NCI-H774 (cell line): ENCODE data around the gene PHC2.

Experiments
- DNase-seq: peaks from one replicate; lab custom pipeline; 2025; lab: John Stamatoyannopoulos, UW

PHC2 gene, protein sequence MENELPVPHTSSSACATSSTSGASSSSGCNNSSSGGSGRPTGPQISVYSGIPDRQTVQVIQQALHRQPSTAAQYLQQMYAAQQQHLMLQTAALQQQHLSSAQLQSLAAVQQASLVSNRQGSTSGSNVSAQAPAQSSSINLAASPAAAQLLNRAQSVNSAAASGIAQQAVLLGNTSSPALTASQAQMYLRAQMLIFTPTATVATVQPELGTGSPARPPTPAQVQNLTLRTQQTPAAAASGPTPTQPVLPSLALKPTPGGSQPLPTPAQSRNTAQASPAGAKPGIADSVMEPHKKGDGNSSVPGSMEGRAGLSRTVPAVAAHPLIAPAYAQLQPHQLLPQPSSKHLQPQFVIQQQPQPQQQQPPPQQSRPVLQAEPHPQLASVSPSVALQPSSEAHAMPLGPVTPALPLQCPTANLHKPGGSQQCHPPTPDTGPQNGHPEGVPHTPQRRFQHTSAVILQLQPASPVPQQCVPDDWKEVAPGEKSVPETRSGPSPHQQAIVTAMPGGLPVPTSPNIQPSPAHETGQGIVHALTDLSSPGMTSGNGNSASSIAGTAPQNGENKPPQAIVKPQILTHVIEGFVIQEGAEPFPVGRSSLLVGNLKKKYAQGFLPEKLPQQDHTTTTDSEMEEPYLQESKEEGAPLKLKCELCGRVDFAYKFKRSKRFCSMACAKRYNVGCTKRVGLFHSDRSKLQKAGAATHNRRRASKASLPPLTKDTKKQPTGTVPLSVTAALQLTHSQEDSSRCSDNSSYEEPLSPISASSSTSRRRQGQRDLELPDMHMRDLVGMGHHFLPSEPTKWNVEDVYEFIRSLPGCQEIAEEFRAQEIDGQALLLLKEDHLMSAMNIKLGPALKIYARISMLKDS

DNA sequence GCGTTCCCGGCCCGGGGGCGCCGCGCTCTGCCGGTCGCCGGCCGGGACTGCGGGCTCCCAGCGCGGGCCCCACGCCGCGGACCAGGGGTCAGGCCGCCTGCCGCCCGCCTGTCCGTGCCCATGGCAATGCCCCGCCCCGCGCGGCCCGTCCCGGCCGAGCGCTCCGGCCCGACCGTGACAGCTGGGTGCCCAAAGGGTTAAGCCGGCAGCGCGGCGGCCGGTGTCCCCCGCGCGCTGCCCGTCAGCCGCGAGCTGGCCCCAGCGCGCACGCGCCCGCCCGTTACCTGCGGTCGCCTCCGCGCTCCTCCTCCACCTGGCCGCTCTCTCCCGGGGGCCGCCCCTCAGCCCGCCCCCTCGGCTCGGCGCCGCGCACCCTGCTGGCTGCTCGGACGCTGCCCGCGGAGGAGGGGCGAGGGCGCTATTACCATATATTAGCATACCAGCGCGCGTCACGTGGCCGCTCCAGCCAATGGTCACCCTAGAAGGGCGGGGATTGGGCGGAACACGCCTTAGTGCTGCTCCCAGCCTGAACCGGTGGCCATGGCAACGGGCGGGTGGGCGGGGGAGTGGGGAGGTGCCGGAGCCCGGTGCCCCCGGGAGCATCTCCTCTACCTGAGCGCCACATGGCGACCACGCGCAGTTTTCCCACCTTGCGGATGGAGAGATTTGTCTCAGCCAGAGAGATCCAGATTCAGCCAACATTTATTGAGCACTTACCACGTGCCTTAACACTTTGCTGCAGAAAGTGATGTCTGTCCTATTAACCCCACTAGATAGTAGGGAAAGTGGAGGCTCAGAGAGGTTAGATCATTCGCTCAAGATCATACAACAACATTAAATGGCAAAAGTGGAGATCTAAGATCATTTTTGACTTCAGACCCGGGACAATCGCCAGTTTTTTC is at the start of gene PHC2:
Gene PHC2 (minus strand): TSS at position 404 of the 902 bp plus-strand sequence. CDS start 55,556 bp downstream, outside the sequence.
- DNase-seq, result peak; percentile 100

DNA sequence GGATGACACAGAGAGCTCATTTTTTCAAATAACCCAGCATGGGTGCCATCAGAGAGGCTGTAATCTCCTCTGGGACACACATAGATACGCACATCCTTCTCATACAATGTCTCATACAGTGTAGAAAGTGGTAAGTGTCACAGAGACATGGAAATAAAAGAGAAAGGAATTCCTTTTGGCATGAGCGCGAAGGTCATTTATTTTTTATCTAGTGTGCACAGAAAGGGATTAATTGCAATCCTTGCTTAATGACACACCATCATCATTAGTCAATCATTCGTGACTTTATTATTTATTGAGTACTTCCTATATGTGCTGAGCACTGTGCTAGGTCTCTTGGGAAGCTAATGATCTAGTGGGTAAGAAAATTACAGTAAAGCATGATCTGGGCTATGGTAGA is 46.6 kb upstream of the PHC2 start:
- DNase-seq, result no peak

DNA sequence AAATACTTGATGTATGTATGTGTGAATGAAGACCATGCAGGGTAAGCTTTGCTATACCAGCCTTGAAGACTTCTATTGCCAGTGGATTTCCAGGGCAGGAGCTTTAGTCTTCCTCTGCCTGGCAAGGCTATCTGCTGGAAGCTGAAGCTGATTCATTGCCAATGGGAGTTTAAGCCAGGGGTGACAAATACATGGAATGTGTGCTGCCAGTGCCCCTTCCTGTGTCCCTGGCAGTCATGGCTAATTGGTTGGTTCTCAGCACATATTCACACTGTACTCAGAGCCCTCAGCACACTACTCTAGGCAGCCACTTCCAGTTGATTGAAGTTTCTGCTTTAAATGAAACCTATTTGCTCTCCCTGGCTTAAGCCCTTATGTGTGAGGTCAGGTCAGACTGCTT is 43.0 kb upstream of the PHC2 start:
- DNase-seq, result no peak

DNA sequence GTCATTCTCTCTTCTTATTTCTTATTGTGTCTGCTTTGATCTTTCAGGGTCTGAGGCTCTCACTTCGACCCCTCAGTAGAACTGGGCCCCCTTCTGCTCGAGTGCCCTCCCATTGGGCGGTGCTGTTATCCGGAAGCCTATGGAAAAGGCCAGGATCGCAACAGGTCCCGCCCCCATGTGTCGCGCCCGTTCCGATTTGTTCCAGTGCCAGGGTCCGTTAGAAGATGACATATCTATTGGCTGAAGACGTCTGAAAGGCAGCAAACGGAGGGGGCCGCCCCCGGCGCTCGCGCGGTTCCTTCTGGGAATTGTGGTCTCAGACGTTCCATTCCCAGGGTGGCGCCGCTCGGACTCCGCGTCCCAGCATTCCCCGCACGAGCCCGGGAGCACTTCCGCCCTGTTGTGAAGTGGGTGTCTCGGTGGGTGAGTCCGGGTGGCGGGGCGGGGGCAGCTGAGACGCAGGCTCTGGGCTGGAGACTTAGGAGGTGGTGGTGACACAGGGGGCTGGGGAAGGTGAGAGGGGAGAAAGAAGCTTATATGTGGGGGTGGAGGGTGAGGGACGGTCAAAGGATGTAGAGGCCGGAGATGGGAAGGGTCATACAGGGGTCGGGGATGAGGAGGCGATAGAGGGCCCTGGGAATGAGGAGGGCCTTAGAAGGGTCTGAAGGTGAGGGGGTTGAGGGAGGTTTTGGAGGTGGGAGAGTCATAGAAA is 41.5 kb upstream of the PHC2 start, which contains the start of gene ZSCAN20:
Gene ZSCAN20 (plus strand): TSS at position 377 of the 712 bp plus-strand sequence. CDS start 6,644 bp downstream, outside the sequence.
- DNase-seq, result peak; percentile 100

DNA sequence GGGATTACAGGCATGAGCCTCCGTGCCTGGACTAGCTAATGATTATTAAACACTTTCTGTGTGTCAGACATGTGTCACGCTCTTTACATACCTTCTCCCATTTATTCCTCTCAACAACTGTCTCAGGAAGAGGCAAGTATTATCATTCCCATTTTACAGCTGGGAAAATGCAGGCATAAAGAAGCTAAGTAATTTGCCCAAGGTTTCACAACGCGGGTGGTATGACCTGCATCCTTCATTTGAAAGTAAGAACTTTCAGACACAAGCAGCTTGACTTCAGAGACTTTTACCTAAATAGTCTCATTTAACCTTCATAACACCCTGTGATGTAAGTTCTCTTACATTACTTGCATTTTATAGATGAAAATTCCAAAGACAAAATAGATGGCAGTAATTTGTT is 40.5 kb upstream of the PHC2 start:
- no peak for DNase-seq

DNA sequence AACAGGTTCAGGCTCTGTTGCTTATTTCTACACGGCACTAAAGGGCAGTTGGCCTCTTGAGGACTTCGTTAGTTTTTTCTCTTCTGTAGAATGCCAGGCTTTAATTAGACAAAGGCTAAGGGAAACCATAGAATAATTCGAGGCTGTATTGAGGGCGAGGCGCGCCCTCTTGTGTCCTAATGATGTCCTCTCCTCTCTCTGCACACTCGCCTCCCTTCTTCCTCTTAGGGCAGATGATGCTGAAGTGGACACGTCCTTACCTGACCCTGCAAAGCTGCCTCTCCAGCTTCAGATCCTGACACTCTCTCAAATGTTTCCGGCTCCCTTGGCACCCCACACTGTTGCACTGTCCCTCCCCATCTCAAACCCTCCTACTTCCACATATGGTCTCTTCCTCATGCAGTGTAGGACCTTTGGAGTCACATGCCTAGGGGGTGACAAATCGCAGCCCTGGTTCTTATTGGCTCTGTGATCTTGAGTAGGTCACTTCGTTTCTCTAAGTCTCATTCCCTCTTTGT is 39.7 kb upstream of the PHC2 start:
- DNase-seq, result peak; percentile 95

DNA sequence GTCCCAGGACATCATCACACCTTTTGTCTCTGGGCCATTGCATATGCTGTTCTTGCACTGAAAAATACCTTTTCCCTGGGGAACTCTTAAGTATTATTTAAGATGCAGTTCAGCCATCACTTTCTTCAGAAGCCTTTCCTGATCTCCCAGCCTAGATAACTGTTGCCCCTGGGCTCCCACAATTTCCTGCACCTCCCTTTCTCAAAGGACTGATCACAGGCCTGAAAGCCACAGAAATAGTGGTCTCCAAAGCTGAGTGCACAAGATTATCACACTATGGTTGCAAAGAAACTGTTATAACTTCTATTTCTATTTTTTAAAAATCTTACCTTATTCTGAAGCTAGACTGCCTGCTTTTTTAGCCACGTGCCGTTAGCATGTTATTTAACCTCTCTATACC is 38.8 kb upstream of the PHC2 start:
- DNase-seq, result no peak

DNA sequence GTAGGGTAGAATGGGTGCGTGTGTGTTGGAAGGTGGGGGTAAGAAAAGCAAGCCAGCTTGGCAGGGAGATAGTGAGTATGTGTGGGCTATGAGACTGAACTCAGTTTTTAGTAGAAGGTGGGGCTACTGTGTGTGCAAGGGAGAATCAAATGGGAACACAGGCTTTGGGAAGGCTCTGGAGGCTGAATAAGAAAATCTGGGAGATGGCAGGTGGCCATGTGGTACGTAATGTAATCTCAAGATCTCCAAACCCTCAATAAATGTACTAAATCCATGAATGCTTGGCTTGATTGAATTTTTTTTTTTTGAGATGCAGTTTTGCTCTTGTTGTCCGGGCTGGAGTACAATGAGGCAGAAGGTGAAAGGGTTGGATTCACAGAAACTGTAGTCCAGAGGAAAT is 38.1 kb upstream of the PHC2 start:
- DNase-seq, result no peak

DNA sequence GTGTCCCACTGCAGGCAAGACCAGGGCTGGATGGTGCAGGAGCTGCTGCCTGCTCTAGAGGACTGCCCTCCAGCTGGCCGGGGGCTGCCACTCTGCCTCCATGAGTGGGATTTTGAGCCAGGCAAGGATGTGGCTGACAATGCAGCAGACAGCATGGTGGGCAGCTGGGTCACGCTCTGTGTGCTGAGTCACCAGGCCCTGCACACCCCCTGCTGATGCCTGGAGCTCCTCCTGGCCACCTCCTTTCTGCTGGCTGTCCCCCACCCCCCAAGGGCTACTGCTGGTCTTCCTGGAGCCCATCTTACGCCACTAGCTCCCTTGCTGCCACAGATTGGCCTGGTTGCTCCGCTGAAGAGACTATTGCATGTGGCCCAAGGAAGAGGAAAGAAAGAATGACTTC is 37.6 kb upstream of the PHC2 start:
- no peak for DNase-seq

DNA sequence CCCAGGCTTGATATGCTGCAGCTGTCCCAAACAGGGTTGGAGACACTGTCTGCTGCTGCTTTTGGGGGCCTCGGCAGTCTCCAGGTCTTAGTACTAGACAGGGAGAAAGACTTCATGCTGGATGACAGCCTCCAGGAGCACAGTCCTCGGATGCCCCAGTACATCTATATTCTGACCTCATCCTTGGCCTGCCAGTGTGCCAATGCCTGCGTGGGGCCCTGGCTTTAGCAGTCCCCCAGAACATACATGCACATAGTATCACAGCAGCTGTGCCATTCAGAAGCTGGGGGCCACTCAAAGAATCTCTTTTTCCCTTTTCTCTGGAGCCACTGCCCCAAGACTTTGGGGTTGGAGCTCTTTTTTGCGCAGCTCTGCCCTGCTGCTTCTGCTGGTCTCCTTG is 37.1 kb upstream of the PHC2 start:
- DNase-seq, result no peak

DNA sequence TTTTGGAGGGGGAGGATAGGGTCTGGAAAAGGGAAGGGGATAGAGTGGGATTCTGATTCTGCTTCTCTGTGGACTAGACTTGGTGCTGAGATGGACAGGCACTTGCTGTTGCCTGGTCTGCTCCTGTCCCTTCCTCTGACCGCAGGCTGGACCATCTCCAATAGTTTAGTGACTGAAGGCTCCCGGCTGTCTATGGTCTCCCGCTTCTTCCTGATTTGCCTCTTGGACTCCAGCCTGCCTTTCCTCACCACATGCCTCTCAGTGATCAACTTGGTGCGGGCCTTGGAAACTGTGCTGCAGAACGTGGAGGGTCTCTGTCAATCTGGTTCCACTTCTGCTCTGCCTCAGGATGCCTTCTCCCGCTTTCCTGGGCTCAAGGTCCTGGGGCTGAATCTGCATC is 35.3 kb upstream of the PHC2 start:
- no peak for DNase-seq

DNA sequence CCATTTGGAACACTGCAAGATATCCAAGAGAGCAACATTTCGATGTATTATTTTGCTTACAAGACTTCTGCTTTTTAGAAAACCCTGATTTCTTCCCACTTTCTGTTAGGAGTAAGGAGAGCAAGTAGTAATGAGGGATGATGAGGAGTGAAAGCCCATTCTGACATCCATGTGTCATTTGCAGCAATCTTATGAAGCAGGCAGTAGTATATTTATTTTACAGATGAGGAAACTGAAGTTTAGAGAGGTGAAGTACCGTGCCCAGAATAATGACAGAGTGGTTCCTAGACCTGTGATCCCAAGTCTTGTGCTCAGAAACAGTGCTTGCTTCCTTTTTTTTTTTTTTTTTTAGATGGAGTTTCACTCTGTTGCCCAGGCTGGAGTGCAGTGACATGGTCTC is 34.4 kb upstream of the PHC2 start:
- no peak for DNase-seq

DNA sequence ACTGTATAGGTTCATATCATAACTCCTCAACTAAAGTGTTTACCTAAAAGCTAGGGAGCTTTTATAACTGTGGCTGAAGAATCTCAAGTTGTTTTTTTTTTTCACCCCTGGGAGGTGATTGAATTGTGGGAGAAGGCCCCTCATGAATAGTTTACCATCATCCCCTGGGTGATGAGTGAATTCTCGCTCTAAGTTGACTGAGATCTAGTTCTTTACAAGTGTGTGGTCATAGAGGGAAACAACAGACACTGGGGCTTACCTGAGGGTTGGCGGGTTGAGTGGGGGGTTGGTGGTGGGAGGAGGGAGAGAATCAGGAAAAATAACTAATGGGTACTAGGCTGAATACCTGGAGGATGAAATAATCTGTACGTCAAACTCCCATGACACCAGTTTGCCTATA is 33.7 kb upstream of the PHC2 start:
- no peak for DNase-seq

DNA sequence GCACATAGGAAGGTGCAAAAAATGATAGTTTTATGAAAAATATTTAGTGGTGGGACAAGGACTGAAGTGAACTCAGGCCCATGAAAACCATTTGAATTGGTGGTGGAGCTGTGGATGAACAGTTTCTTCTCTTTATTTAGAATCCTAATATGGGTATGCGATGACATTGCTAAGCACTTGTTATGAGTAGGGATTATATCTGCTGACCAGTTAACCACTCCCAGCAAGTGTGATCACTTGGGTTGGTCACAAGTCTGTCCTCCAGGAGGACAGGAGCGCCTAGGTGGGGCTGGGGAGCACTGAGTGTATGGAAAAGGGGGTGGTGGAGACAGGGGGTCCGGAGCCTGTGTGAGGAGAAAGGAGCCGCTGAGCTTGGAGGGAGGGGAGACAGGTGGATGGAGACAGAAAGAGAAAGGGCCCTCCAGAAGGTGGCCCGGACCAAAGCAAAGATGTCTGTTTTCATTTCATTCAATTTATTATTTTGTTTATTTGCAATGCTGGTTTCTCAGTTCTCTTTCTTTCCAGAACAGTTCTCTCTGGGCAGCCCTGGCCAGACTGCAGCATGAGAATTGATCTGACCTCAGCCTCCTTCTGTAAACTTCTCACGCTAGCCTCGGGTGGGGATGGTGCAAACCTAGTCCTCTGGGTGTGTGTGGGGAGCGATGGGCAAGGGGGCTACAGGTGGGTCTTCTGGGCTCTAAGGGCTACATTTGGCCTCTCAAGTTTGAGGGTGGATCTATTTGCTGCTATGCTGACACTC is 31.7 kb upstream of the PHC2 start:
- no peak for DNase-seq

DNA sequence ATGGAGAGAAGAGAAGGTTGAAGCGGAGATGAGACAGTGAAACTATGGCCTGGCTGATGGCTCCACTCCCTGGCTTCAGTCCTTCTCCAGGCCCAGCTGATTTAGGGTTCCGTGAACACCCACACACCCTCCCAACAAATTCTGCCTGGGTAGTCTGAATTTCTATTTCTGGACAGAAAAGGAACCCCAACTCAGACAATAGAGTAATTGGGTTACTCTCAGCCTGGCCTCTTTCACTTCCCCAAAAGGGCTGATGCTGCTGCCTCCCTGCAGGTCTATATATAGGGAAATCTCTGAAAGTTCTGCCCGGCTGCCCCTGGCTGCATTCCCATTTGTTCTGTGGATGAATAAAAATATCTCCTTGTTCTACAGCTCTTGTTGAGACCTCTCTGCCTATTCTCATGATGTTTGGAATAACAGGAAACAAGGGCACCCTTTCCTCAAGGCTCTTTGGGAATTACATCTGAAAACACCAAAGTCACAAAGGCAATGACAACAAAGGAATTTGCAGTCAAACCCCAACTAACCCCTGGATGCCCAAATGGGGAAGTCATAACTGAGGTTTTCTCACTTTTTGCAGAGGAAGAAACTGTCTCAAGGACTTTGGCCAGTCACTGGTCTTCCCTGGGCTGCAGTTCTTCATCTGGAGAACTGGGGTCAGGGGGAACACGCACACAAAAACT is 30.2 kb upstream of the PHC2 start:
- no peak for DNase-seq

DNA sequence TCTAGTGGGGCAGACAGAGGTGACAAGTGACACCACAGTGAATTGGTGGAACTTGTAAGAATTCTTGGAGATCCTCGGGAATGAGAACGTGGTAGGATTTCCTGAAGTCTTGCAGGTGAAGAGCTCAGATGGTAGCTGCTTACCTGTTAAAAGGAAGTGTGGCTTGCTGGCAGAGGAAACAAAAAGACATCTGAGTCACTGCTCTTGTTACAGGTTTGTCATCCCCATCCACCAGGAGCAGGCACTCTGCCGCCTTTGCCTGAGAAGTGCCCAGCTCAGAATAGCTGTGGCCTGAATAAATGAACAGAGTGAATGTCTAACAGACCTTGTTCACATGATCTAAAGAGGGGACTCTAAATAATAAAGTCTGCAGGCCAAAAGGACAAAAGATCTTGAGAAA is 29.2 kb upstream of the PHC2 start:
- DNase-seq, result no peak

DNA sequence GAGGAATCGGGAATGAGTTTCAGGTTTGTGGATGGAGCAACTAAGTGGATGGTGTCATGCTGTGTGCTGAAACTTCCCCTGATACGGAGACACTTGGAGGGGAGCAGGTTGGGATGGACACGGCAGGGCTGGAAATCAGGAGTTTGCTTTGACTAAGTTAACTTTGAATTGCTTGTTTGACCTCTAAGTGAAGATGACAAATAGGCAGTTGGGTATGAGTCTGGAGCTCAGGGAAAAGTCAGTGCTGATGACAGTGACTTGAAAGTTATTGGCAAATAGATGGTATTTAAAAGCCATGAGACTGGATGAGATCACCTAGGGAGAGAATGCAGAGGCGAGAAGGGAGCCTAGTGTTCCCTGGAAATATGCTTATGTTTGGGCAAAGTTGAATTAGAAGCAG is 28.8 kb upstream of the PHC2 start:
- no peak for DNase-seq

DNA sequence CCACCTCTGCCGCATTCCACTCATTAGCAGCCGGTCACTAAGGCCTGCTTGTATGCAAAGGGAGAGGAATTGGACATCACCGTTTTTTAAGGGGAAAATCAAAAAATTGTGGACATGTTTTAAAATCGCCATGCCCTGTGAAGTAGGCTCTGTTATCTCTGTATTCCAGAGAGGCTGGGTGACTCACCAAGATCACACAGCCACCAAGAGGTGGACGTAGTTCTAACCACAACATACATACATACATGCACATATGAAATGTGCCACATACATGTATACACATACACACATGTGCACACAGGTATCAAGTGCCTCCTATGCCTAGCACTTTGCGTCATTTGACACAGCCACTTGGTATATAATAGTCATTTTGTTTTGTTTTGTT is 25.6 kb upstream of the PHC2 start:
- no peak for DNase-seq

DNA sequence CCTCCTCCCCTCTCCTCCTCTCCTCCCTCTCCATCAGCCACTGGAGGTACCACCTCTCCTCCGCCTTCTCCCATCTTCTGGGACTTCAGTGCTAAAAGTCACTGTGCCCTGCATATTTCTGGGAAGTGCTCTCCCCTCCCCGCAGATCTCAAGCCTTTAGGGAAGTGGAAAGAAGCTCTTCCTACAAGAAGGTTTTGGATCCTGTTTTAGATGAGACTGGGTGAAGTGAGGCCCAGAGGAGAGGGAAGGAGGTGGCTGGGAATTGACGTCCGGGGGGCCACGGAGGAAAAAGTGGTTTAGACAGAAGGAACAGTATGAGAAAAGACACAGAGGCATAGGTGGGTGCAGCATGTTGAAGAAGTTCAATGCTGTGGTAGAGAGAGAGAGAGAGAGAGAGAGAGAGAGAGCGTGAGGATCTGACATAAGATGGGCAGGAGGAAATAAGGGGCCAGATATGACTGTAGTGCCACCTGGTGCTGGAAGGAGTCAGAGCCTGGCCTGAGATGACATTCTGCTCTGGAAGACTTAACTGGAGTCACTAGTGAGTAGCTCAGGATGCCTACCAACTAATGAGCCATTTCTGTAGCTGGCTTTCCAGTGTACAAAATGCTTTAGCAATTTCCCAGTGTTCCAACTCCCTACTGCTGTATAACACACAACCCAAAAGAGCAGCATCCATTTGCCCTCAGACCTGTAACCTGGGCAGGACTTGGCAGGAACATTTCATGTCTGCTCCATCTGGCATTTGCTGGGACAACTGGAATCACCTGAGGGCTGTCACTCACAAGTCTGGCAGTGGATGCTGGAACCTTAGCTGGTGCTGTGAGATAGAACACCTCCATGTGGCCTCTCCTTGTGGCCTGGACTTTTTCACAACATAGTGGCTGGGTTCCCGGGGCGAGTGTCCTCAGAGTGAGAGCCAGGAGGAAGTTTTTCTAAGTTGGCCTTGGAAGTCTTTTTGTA is 24.9 kb upstream of the PHC2 start:
- DNase-seq, result peak; percentile 82
